ENCODE results near the gene DGKZ.

Gene DGKZ

GRCh38 chr11:46347637-46348311, 511 bp downstream of the DGKZ start:
- no peak for DNase-seq (ENCODE audit: low spot score)

- DNase-seq (ENCODE audit: low spot score) = peak; percentile 80
These were observed 1.5 kb downstream of the DGKZ start for GRCh38 chr11:46348566-46349401.

DNA sequence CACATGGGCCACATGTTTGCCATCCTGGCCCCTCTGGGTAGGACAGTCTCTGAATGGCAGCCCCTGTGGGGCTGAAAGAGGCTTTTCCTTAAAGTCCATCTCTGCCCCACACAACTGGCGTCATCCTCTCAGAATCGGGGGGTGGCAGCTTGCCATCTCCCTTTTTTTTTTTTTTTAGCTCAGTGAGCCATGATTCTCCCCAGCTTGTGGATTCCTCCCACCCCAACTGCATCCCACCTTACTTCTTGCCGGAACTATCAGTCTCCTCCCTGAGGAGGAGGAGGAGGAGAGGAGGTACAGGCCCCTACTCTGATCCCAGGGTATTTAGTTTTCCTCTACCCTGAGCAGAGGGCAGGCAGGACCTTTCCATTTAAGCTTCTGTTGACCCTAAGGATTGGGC, 3.4 kb downstream of the DGKZ start:
- no peak for DNase-seq (ENCODE audit: low spot score)

- no peak for DNase-seq (ENCODE audit: low spot score)
These were observed 3.9 kb downstream of the DGKZ start for GRCh38 chr11:46351148-46351547.

DNA sequence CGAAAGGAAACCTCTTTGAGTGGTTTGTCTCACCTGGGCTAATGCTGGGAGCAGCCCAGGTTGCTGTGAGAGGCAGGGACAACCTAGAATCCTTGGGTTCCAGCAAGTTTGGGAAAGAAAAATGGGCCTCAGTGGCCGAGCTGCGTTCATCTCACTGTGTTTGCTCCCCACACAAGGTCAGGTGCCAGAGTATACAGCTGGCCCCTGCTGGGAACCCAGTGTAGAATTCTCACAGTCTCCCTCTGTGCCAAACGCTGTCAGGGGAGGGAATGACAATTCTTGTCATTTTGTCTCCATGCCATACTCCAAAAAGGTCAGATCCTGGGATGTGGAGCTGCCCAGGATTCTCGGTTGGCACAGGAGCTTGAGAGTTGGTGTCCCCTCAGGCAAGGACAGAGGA, 4.3 kb downstream of the DGKZ start:
- DNase-seq (ENCODE audit: low spot score) = no peak

DNA sequence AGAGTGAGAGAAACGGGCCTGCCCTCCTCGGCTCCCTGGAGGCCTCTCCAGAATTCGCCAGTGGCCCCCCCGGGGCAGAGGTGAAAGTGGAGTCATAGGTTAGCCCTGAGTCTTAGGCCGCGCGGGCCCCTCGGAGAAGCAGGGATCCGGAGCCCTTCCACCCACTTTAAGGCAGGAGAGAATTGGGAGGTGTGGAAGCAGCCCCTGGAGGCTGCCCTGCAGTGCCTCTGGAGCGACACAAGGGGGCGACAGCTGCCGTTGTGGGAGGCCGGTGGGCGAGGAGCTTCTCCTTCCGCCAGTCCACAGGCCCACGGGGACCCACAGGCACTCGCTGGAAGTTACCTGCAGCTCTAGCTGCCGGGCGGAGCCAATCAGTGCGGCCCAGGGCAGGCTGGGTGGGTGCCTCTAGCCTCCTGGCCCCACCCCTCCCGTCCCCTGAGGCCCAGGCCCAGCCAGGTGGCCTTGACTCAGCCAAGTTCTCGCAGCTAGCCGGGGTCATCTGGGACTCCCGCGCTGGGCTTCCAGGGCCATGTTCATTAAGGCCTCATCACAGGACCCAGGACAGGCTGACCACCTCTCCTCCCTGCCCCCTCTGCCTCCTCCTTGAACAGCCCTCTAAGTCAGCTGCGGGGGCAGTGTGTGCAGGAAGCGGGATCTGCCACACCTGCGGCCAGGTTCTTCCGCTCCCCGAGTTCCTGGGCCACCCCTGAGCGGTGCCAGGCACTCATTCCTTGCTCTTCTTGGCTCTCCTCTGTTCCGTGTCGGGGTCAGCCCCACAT, 5.0 kb downstream of the DGKZ start:
- peak; percentile 70 for DNase-seq (ENCODE audit: low spot score)

- no peak for DNase-seq (ENCODE audit: low spot score)
These were observed 6.4 kb downstream of the DGKZ start for GRCh38 chr11:46353698-46354097.

GRCh38 chr11:46356924-46357482, 9.7 kb downstream of the DGKZ start:
- no peak for DNase-seq (ENCODE audit: low spot score)

- no peak for DNase-seq (ENCODE audit: low spot score)
These were observed 10.2 kb downstream of the DGKZ start for GRCh38 chr11:46357483-46357936.

GRCh38 chr11:46359953-46360352, 12.7 kb downstream of the DGKZ start:
- DNase-seq (ENCODE audit: low spot score) = no peak

- no peak for DNase-seq (ENCODE audit: low spot score)
These were observed 13.6 kb downstream of the DGKZ start for GRCh38 chr11:46360878-46361277.

- peak; percentile 73 for DNase-seq (ENCODE audit: low spot score)
These were observed 14.3 kb downstream of the DGKZ start for GRCh38 chr11:46361283-46362155.

DNA sequence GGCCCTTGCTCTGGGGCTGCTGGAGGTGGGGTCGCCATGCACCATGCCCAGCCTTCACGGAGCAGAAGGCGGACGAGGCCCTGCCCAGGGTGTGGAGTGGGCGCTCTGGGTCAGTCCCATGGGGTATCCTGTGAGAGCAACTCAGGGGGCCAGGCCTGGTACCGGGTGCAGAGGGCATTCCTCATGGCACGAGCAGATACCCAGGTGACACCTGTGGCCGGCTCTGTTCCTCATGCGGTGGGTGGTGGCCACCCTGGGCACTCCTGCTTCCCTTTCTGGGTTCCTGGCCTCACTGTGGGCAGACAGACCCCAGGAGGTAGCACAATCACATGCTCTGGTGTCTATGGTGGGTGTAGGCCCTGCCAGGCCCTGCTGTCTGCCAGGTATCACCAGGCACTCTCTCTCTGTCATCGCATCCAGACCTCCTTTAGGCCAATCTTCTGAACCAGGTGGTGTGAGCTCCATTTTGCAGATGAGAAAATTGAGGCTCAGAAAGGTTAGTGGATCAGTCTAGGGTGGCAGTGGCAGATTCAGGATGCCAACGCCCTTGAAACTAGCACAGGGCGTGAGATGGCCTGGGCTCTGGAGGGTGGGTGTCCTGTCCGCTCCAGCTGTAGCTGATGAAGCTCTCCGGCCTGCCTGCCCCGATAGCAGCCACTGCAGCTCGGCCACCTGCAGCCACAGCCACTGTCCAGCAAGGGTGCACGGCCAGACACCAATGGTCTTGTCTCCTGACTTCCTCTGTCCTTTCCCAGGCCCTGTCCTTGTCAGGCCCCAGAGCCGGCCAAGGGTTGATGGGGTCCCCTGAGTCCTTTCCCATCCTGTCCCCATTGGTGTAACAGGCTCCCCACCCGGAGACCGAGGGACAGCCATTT, 15.1 kb downstream of the DGKZ start:
- no peak for DNase-seq (ENCODE audit: low spot score)

- no peak for DNase-seq (ENCODE audit: low spot score)
These were observed 15.8 kb downstream of the DGKZ start for GRCh38 chr11:46363031-46363407.

GRCh38 chr11:46363455-46364005, 16.3 kb downstream of the DGKZ start:
- DNase-seq (ENCODE audit: low spot score) = no peak

DNA sequence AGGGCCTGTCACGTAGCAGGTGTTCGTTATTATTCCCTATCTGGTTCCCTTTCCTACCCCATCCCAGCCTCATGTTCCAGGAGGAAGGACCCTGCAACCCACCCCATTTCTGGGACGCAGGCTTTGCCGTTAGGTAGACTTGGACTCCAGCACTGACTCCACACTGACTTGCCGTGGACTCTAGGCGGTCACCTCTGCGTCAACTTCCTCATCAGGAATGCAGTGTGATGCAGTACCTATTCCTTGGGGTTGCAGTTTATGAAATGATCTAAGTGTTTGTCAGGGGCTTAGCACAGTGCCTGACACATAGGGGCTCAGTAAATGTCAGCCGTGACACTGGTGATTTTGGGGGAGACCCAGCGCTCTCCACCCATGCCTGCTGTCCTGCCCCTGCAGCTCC, 16.8 kb downstream of the DGKZ start:
- DNase-seq (ENCODE audit: low spot score) = no peak

DNA sequence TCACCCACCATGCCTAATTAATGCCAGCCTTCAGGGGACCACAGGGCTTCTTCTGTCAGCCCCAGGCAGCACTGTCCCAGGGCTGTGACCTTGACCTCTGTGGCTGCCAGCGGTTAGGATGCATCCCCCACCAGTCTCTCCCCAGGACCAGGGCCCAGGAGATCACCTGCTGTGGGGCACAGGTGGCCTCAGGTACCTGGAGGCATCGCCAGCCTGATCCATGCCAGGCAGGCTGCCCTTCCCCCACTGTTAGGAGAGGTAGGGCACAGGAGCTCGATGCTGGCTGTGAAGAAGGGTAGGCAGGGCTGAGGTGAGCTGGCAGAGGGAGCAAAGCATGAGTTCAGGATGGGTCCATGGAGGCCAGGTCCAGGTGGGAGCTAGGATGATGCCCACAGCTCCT, 17.5 kb downstream of the DGKZ start:
- no peak for DNase-seq (ENCODE audit: low spot score)

GRCh38 chr11:46366260-46366659, 19.0 kb downstream of the DGKZ start:
- DNase-seq (ENCODE audit: low spot score) = no peak

GRCh38 chr11:46366661-46367161, 19.4 kb downstream of the DGKZ start:
- no peak for DNase-seq (ENCODE audit: low spot score)
